Endothelial cell of umbilical vein (primary cell): ENCODE measurements around the gene CREB3L2. TPM values are rescaled to one million over a fixed set of nuclear protein-coding genes. Genes with fewer than 3 reads are reported as not detected.

Experiments
- BruUV-seq: library from RNA; stranded (reverse); fragments of 400-500 nt; replicated peaks from 2 replicates; lab custom pipeline; 2021; lab: Mats Ljungman, UMichigan
- CTCF ChIA-PET: fragments of 300-600, 350-600 bp; sonication (Branson Sonifier 250); formaldehyde crosslinking; loops from one replicate; lab custom pipeline; 2021; ENCODE audit warnings: antibody characterized with exemption, inconsistent platforms; lab: Charles Lee
- POLR2A ChIA-PET: fragments of 300-600, 350-600 bp; sonication (Branson Sonifier 250); formaldehyde crosslinking; loops from one replicate; lab custom pipeline; 2021; ENCODE audit warnings: antibody characterized with exemption, inconsistent platforms; lab: Charles Lee
- DNase-seq: peaks from one replicate; pipeline ENCODE4 v3.0.0-alpha.2; 2011; ENCODE audit warnings: low read depth, low spot score
- FAIRE-seq: peaks from 2 replicates; lab custom pipeline; 2011; peaks lifted over from hg19 to GRCh38; lab: Jason Lieb, UNC
- H2AFZ ChIP-seq: 2 replicates; pipeline ENCODE4 v1.6.0; 2012; ENCODE audit warnings: low read depth, low read length, control low read depth, inconsistent platforms
- H3K27ac ChIP-seq: 2 replicates; pipeline ENCODE4 v1.5.1; 2011; ENCODE audit warnings: low read depth, mild to moderate bottlenecking, control low read depth, low read length, moderate library complexity; ENCODE audit not compliant: insufficient read depth
- H3K27me3 ChIP-seq, 2 experiments: 2 replicates each; pipeline versions ENCODE4 v1.6.0 to v1.6.1; 2011; ENCODE audit warnings: low read length in 2 of 2, mixed read lengths in 1 of 2; ENCODE audit not compliant: control insufficient read depth in 2 of 2, insufficient read depth in 2 of 2
- H3K36me3 ChIP-seq, 2 experiments: 2 replicates in 1 of 2; 3 replicates in 1 of 2; pipeline ENCODE4 v1.5.1; 2011; ENCODE audit warnings: low read length in 2 of 2, mild to moderate bottlenecking in 1 of 2, moderate library complexity in 1 of 2; ENCODE audit not compliant: control insufficient read depth in 2 of 2, insufficient read depth in 2 of 2; ENCODE audit errors: extremely low read depth in 1 of 2
- H3K4me1 ChIP-seq: 3 replicates; pipeline ENCODE4 v1.5.1; 2011; ENCODE audit warnings: mild to moderate bottlenecking, low read length; ENCODE audit not compliant: control insufficient read depth, insufficient read depth; ENCODE audit errors: extremely low read depth
- H3K4me2 ChIP-seq: 2 replicates; pipeline ENCODE4 v1.6.1; 2011; ENCODE audit warnings: low read length, control low read depth, mixed read lengths; ENCODE audit not compliant: insufficient read depth
- H3K4me3 ChIP-seq, 3 experiments: fragments of 200-600 bp in 1 of 3; sonication (generic), shearing (Covaris generic) in 1 of 3; replicated peaks in 1 of 3; 2 replicates each; pipeline ENCODE4 v1.5.1; 2011 to 2016; ENCODE audit warnings: control low read depth in 3 of 3, low read length in 3 of 3, mild to moderate bottlenecking in 2 of 3, inconsistent platforms in 1 of 3, low read depth in 1 of 3, moderate library complexity in 1 of 3; ENCODE audit not compliant: insufficient read depth in 1 of 3
- H3K79me2 ChIP-seq: 2 replicates; pipeline ENCODE4 v1.6.0; 2012; ENCODE audit warnings: low read length, inconsistent platforms; ENCODE audit not compliant: control insufficient read depth, insufficient read depth
- H3K9ac ChIP-seq: replicated peaks from 2 replicates; pipeline ENCODE3; 2011; ENCODE audit warnings: low read length, control low read depth; ENCODE audit not compliant: insufficient read depth; ENCODE audit errors: extremely low read depth
- H3K9me1 ChIP-seq: replicated peaks from 3 replicates; pipeline ENCODE4 v1.6.0; 2011; ENCODE audit warnings: mild to moderate bottlenecking, low read length; ENCODE audit not compliant: control insufficient read depth, insufficient read depth; ENCODE audit errors: extremely low read depth
- H3K9me3 ChIP-seq: replicated peaks from 2 replicates; pipeline ENCODE4 v1.5.1; 2012; ENCODE audit warnings: low read length, inconsistent platforms; ENCODE audit not compliant: control insufficient read depth, insufficient read depth
- H4K20me1 ChIP-seq: replicated peaks from 2 replicates; pipeline ENCODE3; 2011; ENCODE audit warnings: mild to moderate bottlenecking, low read length; ENCODE audit not compliant: control insufficient read depth, insufficient read depth; ENCODE audit errors: extremely low read depth
- CTCF ChIP-seq, 2 donors: IDR thresholded peaks; 1 replicate in 1 of 2; 2 replicates in 1 of 2; pipeline ENCODE4 v1.5.1; 2011; ENCODE audit warnings: low read length in 2 of 2, mild to moderate bottlenecking in 2 of 2, moderate library complexity in 2 of 2, control low read depth in 1 of 2, inconsistent platforms in 1 of 2, low read depth in 1 of 2; ENCODE audit not compliant: insufficient read depth in 1 of 2; ENCODE audit errors: extremely low read depth in 1 of 2
- EZH2 ChIP-seq: IDR thresholded peaks from 2 replicates; pipeline ENCODE4 v1.6.1; 2012; ENCODE audit warnings: borderline replicate concordance, low read depth, mild to moderate bottlenecking, moderate library complexity, low read length, inconsistent platforms; ENCODE audit not compliant: severe bottlenecking
- FOS ChIP-seq: IDR thresholded peaks from 2 replicates; pipeline ENCODE4 v1.6.1; 2011; ENCODE audit warnings: mild to moderate bottlenecking, low read length, moderate library complexity, borderline replicate concordance; ENCODE audit not compliant: insufficient read depth
- GATA2 ChIP-seq: IDR thresholded peaks from 2 replicates; pipeline ENCODE4 v1.7.0; 2011; ENCODE audit warnings: low read depth, mild to moderate bottlenecking, moderate library complexity, mixed read lengths, low read length; ENCODE audit not compliant: insufficient read length, insufficient read depth
- JUN ChIP-seq: IDR thresholded peaks from 2 replicates; pipeline ENCODE4 v1.6.1; 2011; ENCODE audit warnings: borderline replicate concordance, low read depth; ENCODE audit not compliant: insufficient read length, insufficient read depth
- MAX ChIP-seq: IDR thresholded peaks from 2 replicates; pipeline ENCODE4 v1.6.1; 2011; ENCODE audit not compliant: insufficient read depth, insufficient read length
- MYC ChIP-seq: IDR thresholded peaks from one replicate; pipeline ENCODE4 v1.6.1; 2011; ENCODE audit warnings: mild to moderate bottlenecking, low read depth, low read length
- POLR2A ChIP-seq: IDR thresholded peaks from 2 replicates; pipeline ENCODE4 v1.6.1; 2012; ENCODE audit warnings: low read depth, mild to moderate bottlenecking, control low read depth, low read length
- POLR2AphosphoS5 ChIP-seq: IDR thresholded peaks from 2 replicates; pipeline ENCODE4 v1.6.1; 2012; ENCODE audit warnings: low read depth, mild to moderate bottlenecking, control low read depth, low read length, moderate library complexity; ENCODE audit not compliant: insufficient read depth
- dilution Hi-C: fragments of 300-500 bp; cut with MboI; formaldehyde crosslinking; loops from one replicate; pipeline ENCODE4 v1.15.0; 2019; ENCODE audit warnings: low sequenced_read_pairs; ENCODE audit not compliant: extremely low pct_ligation_motif_present
- intact Hi-C: fragments of 100-400 bp; cut with micrococcal nuclease; formaldehyde crosslinking; loops from one replicate; pipeline ENCODE4 v1.10.0; 2022
- polyA plus RNA-seq, 4 experiments: library from polyadenylated mRNA; depleted of rRNA in 3 of 4; stranded (reverse) in 3 of 4; unstranded in 1 of 4; fragments of >200 nt; gene quantifications; 2 replicates each; pipeline versions ENCODE4 v1.2.1 to v1.2.3, GENCODE V29; 2011 to 2012; ENCODE audit warnings: missing spikeins in 1 of 4
- total RNA-seq: library from RNA; stranded (reverse); gene quantifications from 2 replicates; pipeline ENCODE4 v1.2.3, GENCODE V29; 2021

Gene CREB3L2
- total and polyA plus RNA-seq, 2 donors (not counting 3 experiments of a cell fraction or from before 2014, with no cell fraction given): 32.1 to 93.4 TPM

- Histone ChIP-seq H3K9ac (no peak overlapping the region), H3K79me2 (peaks cover 78% of the 10 kb centered on the region), H3K4me3 (no peak overlapping the region), H3K4me2 (no peak overlapping the region), H4K20me1 (no peaks in the 10 kb centered on the region), H3K27ac (no peak overlapping the region), H3K4me1 (peaks cover 3% of the 10 kb centered on the region), H3K9me3 (no peaks in the 10 kb centered on the region), H2AFZ (no peak overlapping the region), H3K36me3 (peaks cover 4 to 6% of the 10 kb centered on the region in 2 experiments), H3K9me1 (no peaks in the 10 kb centered on the region), H3K27me3 (no peaks in the 10 kb centered on the region)
- dilution Hi-C loops (no loop called here), intact Hi-C loops (no loop called here)
- ChIA-PET POLR2A (interaction anchor here (0.5 kb wide), 1 partner anchor 31 kb away, joined by 5 read pairs; no protein-coding TSS in a partner anchor), CTCF (no interaction called here)
- BruUV-seq: no TSS peak
- FAIRE-seq: no peak
- TF ChIP-seq POLR2A: no peak
- TF ChIP-seq POLR2AphosphoS5: no peak
- no peak for TF ChIP-seq JUN
- no peak for TF ChIP-seq EZH2
- DNase-seq: no peak
Measured at GRCh38 chr7:137957887-137958286, 44.0 kb downstream of the CREB3L2 start.

DNA sequence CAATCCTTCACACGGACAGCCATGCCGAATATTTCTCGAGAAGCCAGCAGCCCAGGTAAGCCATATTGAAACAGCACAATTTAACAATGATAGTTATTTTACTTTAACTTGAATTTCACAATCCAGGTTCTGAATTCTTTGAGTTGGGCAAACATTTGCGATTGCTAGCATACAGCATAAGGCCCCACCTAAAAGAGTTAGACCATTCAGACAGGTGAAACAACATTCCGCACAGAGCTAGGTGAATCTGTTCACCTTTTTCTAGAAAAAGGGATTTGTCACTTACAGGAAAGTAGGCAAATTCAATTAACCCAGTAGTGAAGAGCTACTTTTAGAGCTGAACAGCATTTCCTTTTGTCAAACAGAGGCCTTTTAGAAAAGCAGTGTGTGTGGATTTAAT lies 45.3 kb downstream of the CREB3L2 start:
- H3K9me1 ChIP-seq: no peaks in the 10 kb centered on the region
- H3K9ac ChIP-seq: no peak overlapping the region
- no peak overlapping the region for H3K4me3 ChIP-seq
- TF ChIP-seq POLR2AphosphoS5 (no peak), MYC (no peak), JUN (no peak), GATA2 (no peak), POLR2A (no peak), FOS (no peak), CTCF (IDR thresholded peaks at IDR 0.05; ENCODE audit: extremely low read depth in 1 of 2, insufficient read depth in 1 of 2, low read depth in 1 of 2, low read length in 2 of 2) (no peak), MAX (no peak), EZH2 (no peak)
- H2AFZ ChIP-seq: no peak overlapping the region
- H3K36me3 ChIP-seq: peaks cover 4 to 6% of the 10 kb centered on the region in 2 experiments
- dilution Hi-C loops (no loop called here), intact Hi-C loops (no loop called here)
- no peak overlapping the region for H3K4me2 ChIP-seq
- no peaks in the 10 kb centered on the region for H3K9me3 ChIP-seq
- H3K79me2 ChIP-seq: peaks cover 77% of the 10 kb centered on the region
- CTCF ChIA-PET: interaction anchor here (0.7 to 2.2 kb wide), 2 partner anchors 10 to 12 kb away, joined by 3 to 7 read pairs; no protein-coding TSS in a partner anchor
- no peaks in the 10 kb centered on the region for H4K20me1 ChIP-seq
- FAIRE-seq: no peak
- POLR2A ChIA-PET: no interaction called here
- no peak for DNase-seq
- no peak overlapping the region for H3K27ac ChIP-seq
- peaks cover 3% of the 10 kb centered on the region for H3K4me1 ChIP-seq
- H3K27me3 ChIP-seq: no peaks in the 10 kb centered on the region
- BruUV-seq: no TSS peak
